HG02884 (cell line): ENCODE data around the gene ID1.
"Not testable (repeated sequence)": the region's sequence is repeated elsewhere in the genome, so short reads cannot be mapped to it uniquely, and the experiment has no call there.

Experiments
- ATAC-seq: cut with Tn5 transposase; IDR thresholded peaks from one replicate; pipeline ENCODE4 v1.9.1; 2021; ENCODE audit warnings: mild to moderate bottlenecking, moderate library complexity; ENCODE audit not compliant: unreplicated experiment

Gene ID1

GRCh38 chr20:31572701-31573554, 32.2 kb upstream of the ID1 start:
- peak; percentile 80 for ATAC-seq

GRCh38 chr20:31573555-31574321, 31.4 kb upstream of the ID1 start:
- no peak for ATAC-seq

GRCh38 chr20:31574986-31575385, 30.1 kb upstream of the ID1 start:
- ATAC-seq = not testable (repeated sequence)

- ATAC-seq = no peak
Observed at GRCh38 chr20:31576751-31577150, 28.3 kb upstream of the ID1 start.

- no peak for ATAC-seq
Observed at GRCh38 chr20:31577194-31577593, 27.9 kb upstream of the ID1 start.

GRCh38 chr20:31578448-31579138, 26.5 kb upstream of the ID1 start:
- ATAC-seq = no peak

- no peak for ATAC-seq
Observed at GRCh38 chr20:31579245-31579644, 25.8 kb upstream of the ID1 start.

GRCh38 chr20:31579941-31580651, 25.0 kb upstream of the ID1 start:
- ATAC-seq = not testable (repeated sequence)

GRCh38 chr20:31580706-31581105, 24.4 kb upstream of the ID1 start:
- ATAC-seq = no peak

GRCh38 chr20:31581391-31581790, 23.7 kb upstream of the ID1 start:
- no peak for ATAC-seq

GRCh38 chr20:31587545-31588389, 17.3 kb upstream of the ID1 start:
- ATAC-seq = no peak

GRCh38 chr20:31590717-31591225, 14.3 kb upstream of the ID1 start:
- ATAC-seq = no peak

- ATAC-seq = no peak
Observed at GRCh38 chr20:31593221-31594001, 11.7 kb upstream of the ID1 start.

GRCh38 chr20:31594002-31594557, 11.0 kb upstream of the ID1 start:
- ATAC-seq = no peak

- ATAC-seq = no peak
Observed at GRCh38 chr20:31594558-31595379, 10.3 kb upstream of the ID1 start.

GRCh38 chr20:31595380-31595653, 9.8 kb upstream of the ID1 start:
- no peak for ATAC-seq

- no peak for ATAC-seq
Observed at GRCh38 chr20:31595654-31596411, 9.3 kb upstream of the ID1 start.

GRCh38 chr20:31596412-31596715, 8.7 kb upstream of the ID1 start:
- not testable (repeated sequence) for ATAC-seq
